Spleen (tissue), 7 donors: ENCODE data around the gene IL22RA1.

ENCODE experiments used
- POLR2A ChIP-seq, 3 donors: fragments of 450-650 bp; IDR thresholded peaks; one replicate each; pipeline ENCODE4 v1.5.1; 2017; ENCODE audit warnings: antibody characterized with exemption in 3 of 3, mild to moderate bottlenecking in 1 of 3
- TF ChIP-seq, protein P1 (sequence below), 11 experiments: fragments of 200-600 bp in 7 of 11; fragments of 450-650 bp in 4 of 11; sonication (generic) in 4 of 11; IDR thresholded peaks in 8 of 11; conservative IDR thresholded peaks in 3 of 11; 1 replicate in 7 of 11; 2 replicates in 4 of 11; pipeline versions ENCODE4 v1.4.0 to v1.8.0; 2016 to 2021; ENCODE audit warnings: antibody characterized with exemption in 11 of 11, inconsistent platforms in 4 of 11, mild to moderate bottlenecking in 1 of 11
- donor health status: DM: no; HTN: no; CAD: no; lungs with moderate emphysema.
- donor health status: DM: no; HTN: no; CAD: no.
- donor health status: DM: no; HTN: no; CAD: no.

DNA sequence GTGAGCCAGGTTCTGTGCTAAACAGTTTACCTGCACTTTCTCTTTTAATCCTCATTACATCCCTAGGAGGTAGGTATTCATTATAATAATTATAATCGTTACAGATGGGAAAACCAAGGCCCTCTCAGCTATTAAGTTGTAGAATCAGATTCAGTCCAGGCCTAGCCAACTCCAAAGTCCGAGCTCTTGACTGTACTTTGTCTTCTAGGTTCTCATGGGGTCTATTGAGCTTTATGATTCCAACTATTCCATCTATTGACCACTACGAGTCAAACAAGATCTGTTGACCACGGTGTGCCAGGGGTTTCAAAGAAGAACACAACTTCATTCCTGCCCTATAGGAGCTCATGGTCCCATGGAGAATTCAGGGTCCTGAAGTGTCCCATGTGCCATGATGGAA, 42.1 kb upstream of the IL22RA1 start:
- TF ChIP-seq, protein P1, sequence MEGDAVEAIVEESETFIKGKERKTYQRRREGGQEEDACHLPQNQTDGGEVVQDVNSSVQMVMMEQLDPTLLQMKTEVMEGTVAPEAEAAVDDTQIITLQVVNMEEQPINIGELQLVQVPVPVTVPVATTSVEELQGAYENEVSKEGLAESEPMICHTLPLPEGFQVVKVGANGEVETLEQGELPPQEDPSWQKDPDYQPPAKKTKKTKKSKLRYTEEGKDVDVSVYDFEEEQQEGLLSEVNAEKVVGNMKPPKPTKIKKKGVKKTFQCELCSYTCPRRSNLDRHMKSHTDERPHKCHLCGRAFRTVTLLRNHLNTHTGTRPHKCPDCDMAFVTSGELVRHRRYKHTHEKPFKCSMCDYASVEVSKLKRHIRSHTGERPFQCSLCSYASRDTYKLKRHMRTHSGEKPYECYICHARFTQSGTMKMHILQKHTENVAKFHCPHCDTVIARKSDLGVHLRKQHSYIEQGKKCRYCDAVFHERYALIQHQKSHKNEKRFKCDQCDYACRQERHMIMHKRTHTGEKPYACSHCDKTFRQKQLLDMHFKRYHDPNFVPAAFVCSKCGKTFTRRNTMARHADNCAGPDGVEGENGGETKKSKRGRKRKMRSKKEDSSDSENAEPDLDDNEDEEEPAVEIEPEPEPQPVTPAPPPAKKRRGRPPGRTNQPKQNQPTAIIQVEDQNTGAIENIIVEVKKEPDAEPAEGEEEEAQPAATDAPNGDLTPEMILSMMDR (IDR thresholded peaks at IDR 0.05 in 8 of 11, conservative IDR thresholded peaks at IDR 0.05 in 3 of 11) = no peak
- TF ChIP-seq POLR2A (IDR thresholded peaks at IDR 0.05) = no peak
